ENCODE results near the gene TGFBR3.

The TGFBR3 gene

DNA sequence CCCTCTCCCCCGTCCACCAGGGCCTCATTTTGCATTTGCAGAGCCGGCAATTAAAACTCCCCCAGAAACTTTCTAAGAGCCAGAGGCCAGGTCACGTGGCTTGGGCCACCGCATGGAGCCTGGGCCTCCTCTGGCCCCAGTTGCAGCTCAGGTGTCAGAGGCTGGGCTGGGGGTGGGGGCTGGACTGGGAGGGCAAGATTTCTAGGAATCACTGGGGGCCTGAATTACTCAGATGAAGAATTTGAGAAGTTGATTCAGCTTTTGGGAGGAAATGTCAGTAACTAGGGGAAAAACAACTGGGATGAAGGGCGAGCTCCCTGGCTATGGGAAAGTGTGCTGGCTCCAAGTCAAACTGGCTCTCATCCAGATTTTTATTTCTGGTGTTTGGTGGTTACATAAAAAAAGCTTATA is 234.3 kb downstream of the TGFBR3 start:
- Histone ChIP-seq H3K4me1 (ENCODE audit: insufficient read depth, low read length) (peaks cover 6% of the 10 kb centered on the region; the same call in 1 of the 2 replicates), H3K79me2 (ENCODE audit: insufficient read depth, low read length) (no peaks in the 10 kb centered on the region), H4K20me1 (ENCODE audit: insufficient read depth, low read length) (no peaks in the 10 kb centered on the region), H3K4me3 (ENCODE audit: low read depth in 1 of 2, low read length in 2 of 2) (no peak overlapping the region), H3K9me3 (ENCODE audit: insufficient read depth, low read length, severe bottlenecking) (no peaks in the 10 kb centered on the region), H3K36me3 (ENCODE audit: insufficient read depth, low read length) (no peaks in the 10 kb centered on the region), H3K4me2 (ENCODE audit: insufficient read depth, low read length) (no peak overlapping the region), H3K27me3 (ENCODE audit: insufficient read depth, low read length, poor library complexity) (no peaks in the 10 kb centered on the region), H2AFZ (ENCODE audit: low read depth, low read length) (no peak overlapping the region), H3K27ac (ENCODE audit: low read length) (no peak overlapping the region), H3K9ac (ENCODE audit: low read depth, low read length) (no peak overlapping the region)
- DNase-seq (no peak), ATAC-seq (ENCODE audit: insufficient read depth, low read depth) (no peak)
- TF ChIP-seq, protein P1, sequence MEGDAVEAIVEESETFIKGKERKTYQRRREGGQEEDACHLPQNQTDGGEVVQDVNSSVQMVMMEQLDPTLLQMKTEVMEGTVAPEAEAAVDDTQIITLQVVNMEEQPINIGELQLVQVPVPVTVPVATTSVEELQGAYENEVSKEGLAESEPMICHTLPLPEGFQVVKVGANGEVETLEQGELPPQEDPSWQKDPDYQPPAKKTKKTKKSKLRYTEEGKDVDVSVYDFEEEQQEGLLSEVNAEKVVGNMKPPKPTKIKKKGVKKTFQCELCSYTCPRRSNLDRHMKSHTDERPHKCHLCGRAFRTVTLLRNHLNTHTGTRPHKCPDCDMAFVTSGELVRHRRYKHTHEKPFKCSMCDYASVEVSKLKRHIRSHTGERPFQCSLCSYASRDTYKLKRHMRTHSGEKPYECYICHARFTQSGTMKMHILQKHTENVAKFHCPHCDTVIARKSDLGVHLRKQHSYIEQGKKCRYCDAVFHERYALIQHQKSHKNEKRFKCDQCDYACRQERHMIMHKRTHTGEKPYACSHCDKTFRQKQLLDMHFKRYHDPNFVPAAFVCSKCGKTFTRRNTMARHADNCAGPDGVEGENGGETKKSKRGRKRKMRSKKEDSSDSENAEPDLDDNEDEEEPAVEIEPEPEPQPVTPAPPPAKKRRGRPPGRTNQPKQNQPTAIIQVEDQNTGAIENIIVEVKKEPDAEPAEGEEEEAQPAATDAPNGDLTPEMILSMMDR (IDR thresholded peaks at IDR 0.05; ENCODE audit: borderline replicate concordance, extremely low read depth, low read length, poor library complexity, severe bottlenecking) = no peak
- TF ChIP-seq EZH2 (IDR thresholded peaks at IDR 0.05; ENCODE audit: borderline replicate concordance, low read depth, low read length, severe bottlenecking) = no peak

DNA sequence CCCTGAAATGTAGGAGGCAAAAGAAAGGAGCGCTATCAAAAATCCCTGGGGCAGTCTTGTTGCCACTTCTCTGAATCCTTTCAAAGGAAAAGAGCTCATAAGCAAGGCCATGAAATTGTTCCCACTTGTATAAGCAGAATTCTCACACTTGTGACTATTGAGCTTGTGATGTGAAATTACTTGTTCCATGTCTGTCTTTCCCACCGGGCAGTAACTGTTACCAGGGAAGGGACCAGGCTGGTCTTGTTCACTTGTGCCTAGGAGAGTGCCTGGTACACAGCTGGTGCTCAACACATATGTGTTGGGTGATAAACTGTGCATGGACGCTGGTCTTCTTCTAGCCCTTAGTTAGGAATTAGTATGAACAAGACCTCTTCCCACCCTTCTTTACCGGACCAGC is 234.7 kb downstream of the TGFBR3 start:
- H3K4me2 ChIP-seq (ENCODE audit: insufficient read depth, low read length) = no peak overlapping the region
- H3K27me3 ChIP-seq (ENCODE audit: insufficient read depth, low read length, poor library complexity) = no peaks in the 10 kb centered on the region
- H2AFZ ChIP-seq (ENCODE audit: low read depth, low read length) = no peak overlapping the region
- no peak for ATAC-seq (ENCODE audit: insufficient read depth, low read depth)
- peaks cover 8% of the 10 kb centered on the region; the same call in 1 of the 2 replicates for H3K4me1 ChIP-seq (ENCODE audit: insufficient read depth, low read length)
- H3K4me3 ChIP-seq (ENCODE audit: low read depth in 1 of 2, low read length in 2 of 2) = no peak overlapping the region
- no peak overlapping the region for H3K27ac ChIP-seq (ENCODE audit: low read length)
- no peak overlapping the region for H3K9ac ChIP-seq (ENCODE audit: low read depth, low read length)
- H3K79me2 ChIP-seq (ENCODE audit: insufficient read depth, low read length) = no peaks in the 10 kb centered on the region
- DNase-seq = no peak
- no peaks in the 10 kb centered on the region for H3K36me3 ChIP-seq (ENCODE audit: insufficient read depth, low read length)
- H4K20me1 ChIP-seq (ENCODE audit: insufficient read depth, low read length) = no peaks in the 10 kb centered on the region
- no peak for TF ChIP-seq EZH2 (IDR thresholded peaks at IDR 0.05; ENCODE audit: borderline replicate concordance, low read depth, low read length, severe bottlenecking)
- TF ChIP-seq, protein P1 (IDR thresholded peaks at IDR 0.05; ENCODE audit: borderline replicate concordance, extremely low read depth, low read length, poor library complexity, severe bottlenecking) = no peak
- H3K9me3 ChIP-seq (ENCODE audit: insufficient read depth, low read length, severe bottlenecking) = no peaks in the 10 kb centered on the region

DNA sequence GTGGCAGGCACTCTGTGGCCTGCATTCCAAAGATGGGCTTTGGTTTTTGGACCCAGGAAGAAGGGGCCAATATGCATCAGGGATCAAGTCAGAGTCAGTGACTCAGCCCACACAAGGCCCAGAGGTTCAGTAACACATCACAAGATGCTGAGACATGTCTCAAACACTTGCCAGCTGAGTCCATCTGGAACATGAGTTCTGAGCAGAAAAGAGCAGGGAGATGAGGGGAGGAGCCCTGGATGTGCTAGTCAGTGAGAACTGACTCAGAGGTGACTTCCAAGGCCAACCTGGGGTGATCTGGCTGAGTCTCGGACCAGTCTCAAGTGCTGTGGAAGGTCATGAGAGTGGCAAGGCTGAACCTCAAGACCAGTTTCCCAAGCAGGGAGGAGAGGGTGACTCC is 235.2 kb downstream of the TGFBR3 start:
- H3K9me3 ChIP-seq (ENCODE audit: insufficient read depth, low read length, severe bottlenecking) = no peaks in the 10 kb centered on the region
- peaks cover 8% of the 10 kb centered on the region; the same call in 1 of the 2 replicates for H3K4me1 ChIP-seq (ENCODE audit: insufficient read depth, low read length)
- no peaks in the 10 kb centered on the region for H3K79me2 ChIP-seq (ENCODE audit: insufficient read depth, low read length)
- no peaks in the 10 kb centered on the region for H3K27me3 ChIP-seq (ENCODE audit: insufficient read depth, low read length, poor library complexity)
- no peak for TF ChIP-seq EZH2 (IDR thresholded peaks at IDR 0.05; ENCODE audit: borderline replicate concordance, low read depth, low read length, severe bottlenecking)
- TF ChIP-seq, protein P1 (IDR thresholded peaks at IDR 0.05; ENCODE audit: borderline replicate concordance, extremely low read depth, low read length, poor library complexity, severe bottlenecking) = no peak
- H4K20me1 ChIP-seq (ENCODE audit: insufficient read depth, low read length) = no peaks in the 10 kb centered on the region
- H3K27ac ChIP-seq (ENCODE audit: low read length) = no peak overlapping the region
- no peak overlapping the region for H3K4me2 ChIP-seq (ENCODE audit: insufficient read depth, low read length)
- H3K36me3 ChIP-seq (ENCODE audit: insufficient read depth, low read length) = no peaks in the 10 kb centered on the region
- H2AFZ ChIP-seq (ENCODE audit: low read depth, low read length) = no peak overlapping the region
- H3K4me3 ChIP-seq (ENCODE audit: low read depth in 1 of 2, low read length in 2 of 2) = no peak overlapping the region
- ATAC-seq (ENCODE audit: insufficient read depth, low read depth) (no peak), DNase-seq (no peak)
- no peak overlapping the region for H3K9ac ChIP-seq (ENCODE audit: low read depth, low read length)

DNA sequence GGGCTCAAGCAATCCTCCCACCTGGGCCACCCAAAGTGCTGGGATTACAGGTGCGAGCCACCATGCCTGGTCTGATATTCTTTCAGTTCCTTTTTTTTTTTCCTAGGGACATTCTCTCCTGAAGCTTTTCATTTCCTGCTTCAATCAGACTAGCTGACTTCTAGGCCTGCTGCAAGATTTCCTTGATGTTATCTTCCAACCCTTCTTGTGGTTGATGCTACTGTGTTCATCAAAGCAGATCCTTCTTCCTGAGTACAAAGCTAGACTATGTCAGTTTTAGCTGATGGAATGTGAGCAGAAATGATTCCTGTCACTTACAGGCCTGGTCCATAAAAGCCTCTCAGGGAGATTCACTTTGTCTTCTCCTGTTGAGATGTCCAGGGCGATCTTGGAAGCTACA is 238.9 kb downstream of the TGFBR3 start:
- no peak overlapping the region for H3K27ac ChIP-seq (ENCODE audit: low read length)
- H3K36me3 ChIP-seq (ENCODE audit: insufficient read depth, low read length) = no peaks in the 10 kb centered on the region
- no peak overlapping the region for H2AFZ ChIP-seq (ENCODE audit: low read depth, low read length)
- ATAC-seq (ENCODE audit: insufficient read depth, low read depth) (peak; percentile 92), DNase-seq (peak; percentile 10)
- TF ChIP-seq, protein P1 (IDR thresholded peaks at IDR 0.05; ENCODE audit: borderline replicate concordance, extremely low read depth, low read length, poor library complexity, severe bottlenecking) = no peak
- no peak for TF ChIP-seq EZH2 (IDR thresholded peaks at IDR 0.05; ENCODE audit: borderline replicate concordance, low read depth, low read length, severe bottlenecking)
- no peaks in the 10 kb centered on the region for H4K20me1 ChIP-seq (ENCODE audit: insufficient read depth, low read length)
- no peak overlapping the region for H3K4me3 ChIP-seq (ENCODE audit: low read depth in 1 of 2, low read length in 2 of 2)
- no peak overlapping the region for H3K9ac ChIP-seq (ENCODE audit: low read depth, low read length)
- no peak overlapping the region for H3K4me2 ChIP-seq (ENCODE audit: insufficient read depth, low read length)
- peaks cover 8% of the 10 kb centered on the region; the same call in 1 of the 2 replicates for H3K4me1 ChIP-seq (ENCODE audit: insufficient read depth, low read length)
- no peaks in the 10 kb centered on the region for H3K79me2 ChIP-seq (ENCODE audit: insufficient read depth, low read length)
- H3K9me3 ChIP-seq (ENCODE audit: insufficient read depth, low read length, severe bottlenecking) = peaks cover under 1% of the 10 kb centered on the region
- H3K27me3 ChIP-seq (ENCODE audit: insufficient read depth, low read length, poor library complexity) = no peaks in the 10 kb centered on the region

All from DND-41 (cell line).